Smooth muscle cell (in vitro differentiated cells): Measurements from ENCODE around the gene LETM1. TPM values are rescaled to one million over a fixed set of nuclear protein-coding genes. Genes with fewer than 3 reads are reported as not detected.

Source experiments
- DNase-seq: peaks from one replicate; lab custom pipeline; 2025; ENCODE audit not compliant: unreplicated experiment; lab: John Stamatoyannopoulos, UW
- H2AFZ ChIP-seq: fragments of 200-600 bp; sonication (generic); 2 replicates; pipeline ENCODE4 v1.6.0; 2016; ENCODE audit warnings: antibody characterized with exemption, low read depth, mild to moderate bottlenecking
- H3F3A ChIP-seq: fragments of 200-600 bp; sonication (generic); 2 replicates; pipeline ENCODE4 v1.6.0; 2017; ENCODE audit warnings: antibody characterized with exemption, low read depth
- H3K27ac ChIP-seq: fragments of 200-600 bp; sonication (generic); 2 replicates; pipeline ENCODE4 v1.5.1; 2016; ENCODE audit warnings: low read depth, mild to moderate bottlenecking
- H3K27me3 ChIP-seq: fragments of 200-600 bp; sonication (generic); 2 replicates; pipeline ENCODE4 v1.6.1; 2016; ENCODE audit warnings: low read depth, mild to moderate bottlenecking
- H3K36me3 ChIP-seq: fragments of 200-600 bp; sonication (generic); 2 replicates; pipeline ENCODE4 v1.5.1; 2016; ENCODE audit warnings: low read depth
- H3K4me1 ChIP-seq: fragments of 200-600 bp; sonication (generic); 2 replicates; pipeline ENCODE4 v1.5.1; 2016; ENCODE audit warnings: low read depth
- H3K4me2 ChIP-seq: fragments of 200-600 bp; sonication (generic); 2 replicates; pipeline ENCODE4 v1.6.0; 2016; ENCODE audit warnings: mild to moderate bottlenecking
- H3K4me3 ChIP-seq: fragments of 200-600 bp; sonication (generic); 2 replicates; pipeline ENCODE4 v1.5.1; 2016; ENCODE audit warnings: mild to moderate bottlenecking
- H3K79me2 ChIP-seq: fragments of 200-600 bp; sonication (generic); 2 replicates; pipeline ENCODE4 v1.6.0; 2016; ENCODE audit warnings: low read depth, mild to moderate bottlenecking
- H3K9ac ChIP-seq: fragments of 200-600 bp; sonication (generic); 2 replicates; pipeline ENCODE4 v1.6.0; 2016; ENCODE audit warnings: low read depth
- H3K9me3 ChIP-seq: fragments of 200-600 bp; sonication (generic); replicated peaks from 2 replicates; pipeline ENCODE4 v1.5.1; 2016; ENCODE audit warnings: low read depth
- H4K20me1 ChIP-seq: fragments of 200-600 bp; sonication (generic); 2 replicates; pipeline ENCODE4 v1.6.0; 2016; ENCODE audit warnings: low read depth
- WGBS: methylation state at CpG from one replicate; pipeline ENCODE4 v1.1.7; 2016; ENCODE audit warnings: low lambda C conversion rate; 5-methylcytosine and 5-hydroxymethylcytosine counted together
- polyA plus RNA-seq: library from polyadenylated mRNA; unstranded; fragments of >200 nt; fragmentation: Nextera tagmentation; extraction: Ambion mirVana; gene quantifications from 2 replicates; pipeline ENCODE4 v1.2.1, GENCODE V29; 2016
- total RNA-seq: library from RNA; depleted of rRNA; stranded (reverse); fragments of >200 nt; gene quantifications from 2 replicates; pipeline ENCODE4 v1.2.3, GENCODE V29; 2014
- TF ChIP-seq, protein P1 (sequence below): fragments of 200-600 bp; sonication (generic); IDR thresholded peaks from 2 replicates; pipeline ENCODE4 v1.5.1; 2017; ENCODE audit warnings: borderline replicate concordance, mild to moderate bottlenecking, antibody characterized with exemption; ENCODE audit not compliant: insufficient read depth, poor library complexity, severe bottlenecking

LETM1 gene
- total and polyA plus RNA-seq, 2 experiments from 2014 or later, result 15.3 to 17.1 TPM

DNA sequence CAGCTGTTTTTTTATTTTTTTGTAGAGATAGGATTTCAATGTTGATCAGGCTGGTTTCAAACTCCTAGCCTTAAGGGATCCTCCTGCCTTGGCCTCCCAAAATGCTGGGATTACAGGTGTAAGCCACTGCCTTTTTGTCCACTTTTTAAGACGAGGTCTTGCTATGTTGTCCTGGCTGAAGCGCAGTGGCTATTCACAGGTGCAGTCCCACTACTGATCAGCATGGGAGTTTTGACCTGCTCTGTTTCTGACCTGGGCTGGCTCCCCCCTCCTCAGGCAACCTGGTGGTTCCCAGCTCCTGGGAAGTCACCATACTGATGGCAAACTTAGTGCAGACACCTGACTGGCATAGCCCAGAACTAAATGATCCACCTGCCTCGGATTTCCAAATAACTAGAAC is 13.0 kb upstream of the LETM1 start:
- Histone ChIP-seq H3K9ac (no peak overlapping the region), H3K27me3 (no peaks in the 10 kb centered on the region), H2AFZ (no peak overlapping the region), H3K36me3 (no peaks in the 10 kb centered on the region), H3K79me2 (peaks cover 21% of the 10 kb centered on the region), H4K20me1 (peaks cover 13% of the 10 kb centered on the region), H3F3A (peaks cover 4% of the 10 kb centered on the region), H3K4me2 (no peak overlapping the region), H3K4me3 (no peak overlapping the region), H3K27ac (no peak overlapping the region), H3K4me1 (peaks cover 26% of the 10 kb centered on the region), H3K9me3 (no peaks in the 10 kb centered on the region)
- DNase-seq, result no peak
- 96% methylated on average over 3 of the region's 3 CpGs for WGBS
- TF ChIP-seq, protein P1, sequence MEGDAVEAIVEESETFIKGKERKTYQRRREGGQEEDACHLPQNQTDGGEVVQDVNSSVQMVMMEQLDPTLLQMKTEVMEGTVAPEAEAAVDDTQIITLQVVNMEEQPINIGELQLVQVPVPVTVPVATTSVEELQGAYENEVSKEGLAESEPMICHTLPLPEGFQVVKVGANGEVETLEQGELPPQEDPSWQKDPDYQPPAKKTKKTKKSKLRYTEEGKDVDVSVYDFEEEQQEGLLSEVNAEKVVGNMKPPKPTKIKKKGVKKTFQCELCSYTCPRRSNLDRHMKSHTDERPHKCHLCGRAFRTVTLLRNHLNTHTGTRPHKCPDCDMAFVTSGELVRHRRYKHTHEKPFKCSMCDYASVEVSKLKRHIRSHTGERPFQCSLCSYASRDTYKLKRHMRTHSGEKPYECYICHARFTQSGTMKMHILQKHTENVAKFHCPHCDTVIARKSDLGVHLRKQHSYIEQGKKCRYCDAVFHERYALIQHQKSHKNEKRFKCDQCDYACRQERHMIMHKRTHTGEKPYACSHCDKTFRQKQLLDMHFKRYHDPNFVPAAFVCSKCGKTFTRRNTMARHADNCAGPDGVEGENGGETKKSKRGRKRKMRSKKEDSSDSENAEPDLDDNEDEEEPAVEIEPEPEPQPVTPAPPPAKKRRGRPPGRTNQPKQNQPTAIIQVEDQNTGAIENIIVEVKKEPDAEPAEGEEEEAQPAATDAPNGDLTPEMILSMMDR, result no peak

DNA sequence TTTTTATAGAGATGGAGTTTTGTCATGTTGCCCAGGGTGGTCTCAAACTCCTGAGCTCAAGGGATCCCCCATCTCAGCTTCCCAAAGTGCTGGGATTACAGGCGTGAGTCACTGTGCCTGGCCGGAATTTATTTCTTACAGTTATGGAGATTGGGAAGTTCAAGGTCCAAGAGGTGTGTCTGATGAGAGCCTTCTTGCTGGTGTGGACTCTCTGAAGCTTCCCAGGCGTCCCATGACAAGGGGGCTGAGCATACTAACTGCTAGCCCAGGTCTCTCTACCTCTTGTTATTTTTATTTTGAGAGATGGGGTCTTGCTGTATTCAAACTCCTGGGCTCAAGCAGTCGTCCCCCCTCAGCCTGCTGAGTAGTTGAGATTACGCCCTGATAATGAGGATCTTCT is 12.3 kb upstream of the LETM1 start:
- Histone ChIP-seq H3K27ac (no peak overlapping the region), H3K9me3 (no peaks in the 10 kb centered on the region), H3K4me3 (no peak overlapping the region), H2AFZ (no peak overlapping the region), H4K20me1 (peaks cover 7% of the 10 kb centered on the region), H3K79me2 (peaks cover 15% of the 10 kb centered on the region), H3F3A (peaks cover 4% of the 10 kb centered on the region), H3K36me3 (no peaks in the 10 kb centered on the region), H3K4me1 (peaks cover 26% of the 10 kb centered on the region), H3K27me3 (no peaks in the 10 kb centered on the region), H3K9ac (no peak overlapping the region), H3K4me2 (no peak overlapping the region)
- TF ChIP-seq, protein P1, result no peak
- no peak for DNase-seq
- 71% methylated on average over 5 of the region's 5 CpGs for WGBS

DNA sequence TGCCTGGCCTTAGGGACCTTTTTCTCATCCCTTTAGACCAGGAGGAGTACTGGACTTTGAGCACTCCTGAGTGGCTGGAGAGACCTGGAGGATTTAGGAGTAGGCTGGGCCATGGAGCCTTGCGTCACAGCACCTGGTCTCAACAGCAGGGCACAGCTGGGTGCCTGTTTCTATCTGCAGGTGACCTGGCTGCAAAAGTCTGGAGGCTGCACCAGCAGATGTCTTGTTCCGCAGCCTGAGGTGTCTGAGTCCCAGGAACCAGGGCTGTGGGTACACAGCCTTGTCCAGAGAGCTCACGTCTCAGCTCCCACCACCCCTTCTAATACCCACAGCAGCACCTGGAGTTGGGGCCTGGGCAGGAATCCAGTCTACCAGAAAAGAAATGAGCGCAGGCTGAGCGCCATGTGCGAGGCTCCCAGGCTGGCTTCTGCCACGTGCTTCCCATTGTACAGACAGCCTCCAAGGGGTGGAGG is 10.3 kb upstream of the LETM1 start:
- Histone ChIP-seq H3K9me3 (no peaks in the 10 kb centered on the region), H3K9ac (no peak overlapping the region), H3F3A (no peaks in the 10 kb centered on the region), H3K27ac (no peak overlapping the region), H2AFZ (no peak overlapping the region), H3K4me3 (no peak overlapping the region), H3K27me3 (no peaks in the 10 kb centered on the region), H3K79me2 (no peaks in the 10 kb centered on the region), H3K4me2 (no peak overlapping the region), H3K4me1 (peaks cover 18% of the 10 kb centered on the region), H4K20me1 (no peaks in the 10 kb centered on the region), H3K36me3 (no peaks in the 10 kb centered on the region)
- TF ChIP-seq, protein P1, result no peak
- DNase-seq, result no peak
- 83% methylated on average over 7 of the region's 7 CpGs for WGBS
